Prostate gland (tissue), 2 donors: ENCODE measurements around the gene KCTD6.

Experiments used
- CTCF ChIP-seq, 4 experiments: fragments of 200-600 bp in 2 of 4; fragments of 450-650 bp in 2 of 4; sonication (generic) in 2 of 4; IDR thresholded peaks; 1 replicate in 3 of 4; 2 replicates in 1 of 4; pipeline ENCODE4 v1.5.1; 2016 to 2019; ENCODE audit warnings: antibody characterized with exemption in 4 of 4, mild to moderate bottlenecking in 2 of 4, moderate library complexity in 2 of 4
- POLR2AphosphoS5 ChIP-seq: sonication (generic); formaldehyde crosslinking; IDR thresholded peaks from one replicate; pipeline ENCODE4 v1.6.1; 2017; ENCODE audit warnings: antibody characterized with exemption

- TF ChIP-seq CTCF (IDR thresholded peaks at IDR 0.05), result no peak
- TF ChIP-seq POLR2AphosphoS5, result peak; percentile 56
Observed at GRCh38 chr3:58537412-58538301, 45.8 kb downstream of the KCTD6 start.
